GM12865 (cell line): ENCODE data around the gene PREX1.

Source experiments
- DNase-seq: peaks from one replicate; pipeline ENCODE4 v3.0.0; 2010; ENCODE audit warnings: low read depth
- H3K4me3 ChIP-seq: 2 replicates; pipeline ENCODE4 v1.5.1; 2011; ENCODE audit warnings: mild to moderate bottlenecking, low read depth, low read length, control low read depth
- TF ChIP-seq, protein P1 (sequence below): IDR thresholded peaks from 2 replicates; pipeline ENCODE4 v1.5.1; 2011; ENCODE audit warnings: low read length, control low read depth, low read depth, inconsistent platforms; ENCODE audit not compliant: insufficient read depth; ENCODE audit errors: missing control alignments

Gene PREX1

DNA sequence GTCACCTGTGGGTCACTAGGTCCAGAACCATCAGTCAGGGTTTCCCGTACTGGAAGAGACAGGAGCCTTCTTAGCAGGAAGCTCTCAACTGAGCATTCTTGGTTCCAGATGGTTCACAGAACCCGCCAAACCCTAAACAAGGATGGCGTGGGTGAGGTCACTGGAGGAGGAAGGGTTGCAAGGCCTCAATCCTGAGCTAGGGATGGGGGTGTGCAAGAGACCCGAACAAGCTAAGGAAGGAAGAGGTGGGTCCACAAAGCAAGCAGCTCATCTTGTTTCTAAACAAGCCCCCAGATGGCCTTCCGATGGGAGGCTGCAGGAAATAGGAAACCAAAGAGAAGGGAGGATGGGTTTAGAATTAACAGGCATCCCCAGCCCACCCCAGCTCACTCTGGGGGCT is 92.7 kb downstream of the PREX1 start:
- TF ChIP-seq, protein P1, sequence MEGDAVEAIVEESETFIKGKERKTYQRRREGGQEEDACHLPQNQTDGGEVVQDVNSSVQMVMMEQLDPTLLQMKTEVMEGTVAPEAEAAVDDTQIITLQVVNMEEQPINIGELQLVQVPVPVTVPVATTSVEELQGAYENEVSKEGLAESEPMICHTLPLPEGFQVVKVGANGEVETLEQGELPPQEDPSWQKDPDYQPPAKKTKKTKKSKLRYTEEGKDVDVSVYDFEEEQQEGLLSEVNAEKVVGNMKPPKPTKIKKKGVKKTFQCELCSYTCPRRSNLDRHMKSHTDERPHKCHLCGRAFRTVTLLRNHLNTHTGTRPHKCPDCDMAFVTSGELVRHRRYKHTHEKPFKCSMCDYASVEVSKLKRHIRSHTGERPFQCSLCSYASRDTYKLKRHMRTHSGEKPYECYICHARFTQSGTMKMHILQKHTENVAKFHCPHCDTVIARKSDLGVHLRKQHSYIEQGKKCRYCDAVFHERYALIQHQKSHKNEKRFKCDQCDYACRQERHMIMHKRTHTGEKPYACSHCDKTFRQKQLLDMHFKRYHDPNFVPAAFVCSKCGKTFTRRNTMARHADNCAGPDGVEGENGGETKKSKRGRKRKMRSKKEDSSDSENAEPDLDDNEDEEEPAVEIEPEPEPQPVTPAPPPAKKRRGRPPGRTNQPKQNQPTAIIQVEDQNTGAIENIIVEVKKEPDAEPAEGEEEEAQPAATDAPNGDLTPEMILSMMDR, result no peak

DNA sequence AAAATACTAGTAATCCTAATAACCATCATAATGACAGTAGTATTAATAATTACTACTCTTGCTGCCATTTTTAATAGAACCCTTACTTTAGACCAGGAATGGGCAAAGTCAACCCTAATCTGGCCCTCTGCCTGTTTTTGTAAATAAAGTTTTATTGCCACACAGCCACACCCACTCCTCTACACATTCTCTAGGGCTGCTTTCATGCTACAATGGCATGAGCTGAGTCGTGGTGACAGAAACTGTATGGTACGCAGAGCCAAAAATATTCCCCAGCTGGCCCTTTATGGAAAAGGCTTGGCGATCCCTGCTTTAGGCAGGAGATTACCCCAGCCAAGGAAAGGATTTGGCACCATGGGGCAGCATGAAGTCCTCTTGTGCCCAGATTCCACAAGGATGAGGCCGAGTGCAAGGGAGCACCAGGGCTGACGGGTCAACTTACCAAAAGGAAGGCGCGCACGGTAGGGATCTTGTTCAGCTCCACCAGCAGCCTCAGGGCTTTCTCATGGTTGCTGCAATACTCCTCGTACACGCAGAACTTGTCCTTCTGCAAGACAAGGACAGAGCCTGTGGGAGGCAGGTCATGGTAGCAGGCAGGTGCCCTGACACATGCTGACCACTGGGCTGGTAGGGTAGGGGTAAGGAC is 93.6 kb downstream of the PREX1 start:
- no peak overlapping the region for H3K4me3 ChIP-seq
- TF ChIP-seq, protein P1, result no peak
- DNase-seq, result no peak

More for the DNA sequence above, 92.7 kb downstream of the PREX1 start:
- no peak for DNase-seq
- no peak overlapping the region for H3K4me3 ChIP-seq

DNA sequence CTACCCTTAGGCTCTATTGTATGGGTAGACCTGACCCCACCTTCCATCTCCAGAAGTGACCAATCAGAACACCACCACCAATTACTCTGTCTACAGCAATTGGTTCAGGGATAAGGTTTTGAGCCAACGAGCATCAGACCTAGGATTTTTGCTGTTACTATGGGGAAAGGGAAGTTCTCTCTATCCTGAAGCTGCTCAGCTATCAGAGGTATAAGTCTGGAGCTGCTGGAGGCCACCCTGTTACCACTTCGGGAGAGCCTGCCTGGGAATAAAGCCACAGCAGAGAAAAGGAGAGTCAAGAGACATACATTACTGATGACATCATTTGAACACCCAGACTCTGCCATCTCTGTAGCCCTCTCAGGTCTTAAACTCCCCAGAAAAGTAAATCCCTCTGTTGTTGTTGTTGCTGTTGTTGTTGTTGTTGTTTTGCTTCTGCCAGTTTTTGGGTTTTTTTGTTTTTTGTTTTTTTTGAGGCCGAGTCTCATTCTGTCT is 94.5 kb downstream of the PREX1 start:
- DNase-seq, result no peak
- TF ChIP-seq, protein P1, result no peak
- no peak overlapping the region for H3K4me3 ChIP-seq

DNA sequence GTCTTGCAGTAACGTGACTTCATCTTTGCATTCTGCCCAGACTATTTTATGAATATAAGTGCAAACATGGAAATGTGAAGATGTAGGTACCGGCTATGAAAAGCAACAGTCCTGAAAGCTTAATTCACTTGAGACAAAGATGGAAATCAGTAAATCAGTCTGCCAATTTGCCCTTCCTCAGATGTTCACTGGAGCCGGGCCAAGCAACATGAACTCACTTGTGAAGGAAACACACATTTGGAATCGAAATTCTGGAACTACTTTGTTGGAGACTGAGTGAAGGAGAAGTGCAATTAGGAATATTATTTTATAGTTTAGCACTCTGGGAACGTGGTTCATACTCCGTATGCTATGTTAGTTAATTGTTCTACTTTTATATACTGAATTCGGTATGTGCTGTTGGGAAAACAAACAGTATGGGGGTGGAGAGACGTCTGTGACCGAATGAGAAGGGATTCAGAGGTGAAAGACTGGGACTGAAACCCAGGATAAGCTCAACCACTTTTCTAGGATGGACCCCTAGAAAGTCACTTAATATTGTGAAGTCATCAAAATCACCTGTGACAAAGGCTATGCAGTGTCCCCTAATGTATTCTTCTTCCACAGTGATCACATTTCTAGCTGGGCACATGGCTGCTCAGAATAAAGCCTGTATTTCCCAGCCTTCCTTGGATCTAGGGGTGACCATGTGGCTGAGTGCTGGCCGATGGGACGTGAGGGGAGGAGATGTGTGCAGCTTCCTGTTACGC is 95.5 kb downstream of the PREX1 start:
- TF ChIP-seq, protein P1, result no peak
- H3K4me3 ChIP-seq, result no peak overlapping the region
- DNase-seq, result no peak

DNA sequence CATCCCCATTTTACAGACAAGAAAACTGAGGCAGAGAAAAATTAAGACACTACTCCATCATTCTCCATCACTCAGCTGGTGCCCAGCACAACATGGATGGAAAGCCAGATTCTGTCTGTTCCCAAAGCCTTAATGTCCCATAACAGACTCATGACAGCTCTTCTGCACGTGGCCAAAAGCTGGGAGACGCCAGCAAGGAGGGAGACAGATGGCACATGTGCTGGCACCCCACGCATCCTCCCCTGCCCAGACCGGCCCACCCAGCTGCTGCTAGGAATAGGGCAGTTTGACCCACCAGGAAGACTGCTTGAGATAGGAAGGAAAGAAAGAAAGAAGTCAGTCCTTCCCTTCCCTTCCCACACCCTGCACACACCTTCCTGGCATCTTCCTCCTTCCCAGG is 96.3 kb downstream of the PREX1 start:
- H3K4me3 ChIP-seq, result no peak overlapping the region
- no peak for DNase-seq
- TF ChIP-seq, protein P1, result no peak

DNA sequence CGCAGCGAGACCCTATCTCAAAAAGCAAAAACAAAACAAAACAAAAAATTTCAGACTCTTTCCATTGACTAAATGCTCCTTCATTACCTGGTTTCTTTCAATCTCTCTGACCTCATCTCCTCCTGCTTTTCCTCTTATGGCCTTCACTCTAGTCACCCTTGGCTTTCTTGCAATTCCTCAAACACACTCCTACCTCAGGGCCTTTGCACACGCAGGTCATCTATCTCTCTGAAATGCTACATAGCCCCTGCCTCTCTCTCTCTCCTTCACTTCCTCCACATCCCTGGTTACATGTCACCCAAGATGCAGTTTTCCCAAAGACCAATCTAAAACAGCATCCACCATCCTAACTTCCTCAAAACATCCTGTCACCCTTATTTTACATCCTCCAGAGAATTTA is 96.8 kb downstream of the PREX1 start:
- H3K4me3 ChIP-seq, result no peak overlapping the region
- TF ChIP-seq, protein P1, result no peak
- no peak for DNase-seq

DNA sequence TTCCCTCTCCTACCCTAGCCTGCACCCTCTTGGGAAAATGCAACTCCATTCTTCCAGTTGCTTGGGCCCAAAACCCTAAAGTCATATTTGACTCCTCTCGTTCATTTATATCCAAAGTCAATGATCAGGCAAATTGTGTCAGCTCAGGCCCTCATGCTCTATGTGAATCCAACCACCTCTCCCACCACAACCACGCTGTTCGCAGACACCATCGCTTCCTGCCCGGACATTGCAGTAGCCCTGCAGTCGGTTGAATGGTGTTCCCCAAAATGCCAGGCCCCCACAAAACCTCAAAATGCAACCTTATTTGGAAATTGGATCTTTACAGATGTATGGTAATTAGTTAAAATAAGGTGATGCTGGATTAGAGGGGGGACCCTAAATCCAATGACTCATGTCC is 98.3 kb downstream of the PREX1 start:
- H3K4me3 ChIP-seq, result no peak overlapping the region
- TF ChIP-seq, protein P1, result no peak
- no peak for DNase-seq
